K562 (cell line): ENCODE results near the gene OPCML. TPM values are rescaled to one million over a fixed set of nuclear protein-coding genes. Genes with fewer than 3 reads are reported as not detected.

Experiments
- ATAC-seq: fragments of 200-7000 bp; cut with Tn5 transposase; 3 replicates; pipeline ENCODE4 v1.9.1; 2020; ENCODE audit warnings: moderate library complexity
- BruUV-seq: library from RNA; stranded (reverse); fragments of 400-500 nt; replicated peaks from 2 replicates; lab custom pipeline; 2021; lab: Mats Ljungman, UMichigan
- CTCF ChIA-PET: fragments of 300-600 bp; formaldehyde crosslinking; extraction: SDS; loops from one replicate; lab custom pipeline; 2021; ENCODE audit warnings: low intra/inter-chr PET ratio; lab: Yijun Ruan, JAX
- POLR2A ChIA-PET: fragments of 300-600, 350-650 bp; sonication (Branson Sonifier 250); formaldehyde crosslinking; extraction: SDS; loops from one replicate; lab custom pipeline; 2021; ENCODE audit warnings: antibody characterized with exemption, inconsistent platforms; lab: Yijun Ruan, JAX
- DNase-seq, 4 experiments: peaks; one replicate each; pipeline versions ENCODE4 v3.0.0 to v3.0.0-alpha.2; 2011 to 2018; ENCODE audit warnings: low spot score in 3 of 4, mixed read lengths in 3 of 4; ENCODE audit errors: extremely low read depth in 1 of 4
- FAIRE-seq: peaks from 2 replicates; lab custom pipeline; 2011; peaks lifted over from hg19 to GRCh38; lab: Jason Lieb, UNC
- H2AFZ ChIP-seq: 2 replicates; pipeline ENCODE4 v1.6.0; 2011; ENCODE audit warnings: low read depth, low read length, control low read depth, inconsistent platforms
- H3K27ac ChIP-seq: fragments of 200-600 bp; 3 replicates; pipeline ENCODE4 v1.8.0; 2011; ENCODE audit warnings: low read depth, mild to moderate bottlenecking, control low read depth, inconsistent platforms, low read length, moderate library complexity, mixed read lengths; ENCODE audit errors: extremely low read depth
- H3K27me3 ChIP-seq, 2 experiments: fragments of 300-600 bp in 1 of 2; 2 replicates in 1 of 2; 3 replicates in 1 of 2; pipeline versions ENCODE4 v1.6.0 to v1.8.0; 2011; ENCODE audit warnings: inconsistent platforms in 2 of 2, low read length in 2 of 2, mild to moderate bottlenecking in 1 of 2, mixed read lengths in 1 of 2, moderate library complexity in 1 of 2; ENCODE audit not compliant: control insufficient read depth in 2 of 2, insufficient read depth in 2 of 2
- H3K36me3 ChIP-seq: fragments of 300-600 bp; 3 replicates; pipeline ENCODE4 v1.8.0; 2011; ENCODE audit warnings: mild to moderate bottlenecking, low read length, inconsistent platforms; ENCODE audit not compliant: control insufficient read depth, insufficient read depth
- H3K4me1 ChIP-seq, 2 experiments: fragments of 200-600 bp in 1 of 2; replicated peaks in 1 of 2; 2 replicates in 1 of 2; 3 replicates in 1 of 2; pipeline versions ENCODE4 v1.5.1 to v1.8.0; 2011; ENCODE audit warnings: inconsistent platforms in 2 of 2, low read length in 2 of 2, mild to moderate bottlenecking in 1 of 2, mixed read lengths in 1 of 2, moderate library complexity in 1 of 2; ENCODE audit not compliant: control insufficient read depth in 2 of 2, insufficient read depth in 2 of 2
- H3K4me2 ChIP-seq: 2 replicates; pipeline ENCODE4 v1.6.1; 2011; ENCODE audit warnings: low read length, control low read depth, inconsistent platforms, mixed read lengths; ENCODE audit not compliant: insufficient read depth
- H3K4me3 ChIP-seq: fragments of 200-600 bp; sonication (generic), shearing (Covaris generic); 2 replicates; pipeline ENCODE4 v1.5.1; 2016; ENCODE audit warnings: control low read depth, inconsistent platforms
- H3K79me2 ChIP-seq: fragments of 200-600 bp; 3 replicates; pipeline ENCODE4 v1.8.0; 2011; ENCODE audit warnings: low read length, inconsistent platforms; ENCODE audit not compliant: control insufficient read depth, insufficient read depth
- H3K9ac ChIP-seq, 2 experiments: 2 replicates each; pipeline versions ENCODE4 v1.6.0 to v1.6.1; 2011; ENCODE audit warnings: low read depth in 2 of 2, low read length in 2 of 2, control low read depth in 1 of 2, inconsistent platforms in 1 of 2, mild to moderate bottlenecking in 1 of 2, mixed read lengths in 1 of 2; ENCODE audit not compliant: insufficient read depth in 1 of 2
- H3K9me1 ChIP-seq: one replicate; pipeline ENCODE4 v1.6.0; 2011; ENCODE audit warnings: inconsistent platforms, mild to moderate bottlenecking, low read length, moderate library complexity; ENCODE audit not compliant: control insufficient read depth, insufficient read depth
- H3K9me3 ChIP-seq: replicated peaks from 2 replicates; pipeline ENCODE4 v1.5.1; 2011; ENCODE audit warnings: low read depth, low read length, inconsistent platforms; ENCODE audit not compliant: control insufficient read depth, insufficient read depth
- H4K20me1 ChIP-seq: replicated peaks from 2 replicates; pipeline ENCODE4 v1.6.1; 2011; ENCODE audit warnings: low read length, inconsistent platforms, mixed read lengths; ENCODE audit not compliant: control insufficient read depth, insufficient read depth
- CHD7 ChIP-seq: fragments of 200-600 bp; sonication (generic); IDR thresholded peaks from one replicate; pipeline ENCODE4 v1.6.1; 2012; ENCODE audit warnings: mild to moderate bottlenecking, low read depth, low read length, inconsistent platforms
- CSDE1 ChIP-seq, 2 experiments: fragments of 450-650 bp; IDR thresholded peaks; 2 replicates each; pipeline ENCODE4 v1.6.1; 2016; ENCODE audit warnings: mild to moderate bottlenecking in 1 of 2
- MYC ChIP-seq, 2 experiments: fragments of 250-450 bp in 1 of 2; sonication (Bioruptor Pico) in 1 of 2; IDR thresholded peaks; 2 replicates each; pipeline versions ENCODE4 v1.5.1 to v1.6.1; 2012 to 2021; ENCODE audit warnings: low read depth in 2 of 2, borderline replicate concordance in 1 of 2, improper control_type of control experiment in 1 of 2, low read length in 1 of 2, mild to moderate bottlenecking in 1 of 2, moderate library complexity in 1 of 2
- NEUROD1 ChIP-seq: fragments of 150-350 bp; IDR thresholded peaks from 2 replicates; pipeline ENCODE4 v1.6.1; 2014; ENCODE audit warnings: borderline replicate concordance, low read length, low read depth; ENCODE audit not compliant: partially characterized antibody
- POLR3G ChIP-seq: IDR thresholded peaks from 2 replicates; pipeline ENCODE4 v1.6.1; 2011; ENCODE audit not compliant: insufficient read length, insufficient replicate concordance; ENCODE audit errors: extremely low read depth
- TAF9B ChIP-seq: fragments of 450-650 bp; IDR thresholded peaks from 2 replicates; pipeline ENCODE4 v1.6.1; 2018; ENCODE audit warnings: mild to moderate bottlenecking; ENCODE audit not compliant: partially characterized antibody
- TCF15 ChIP-seq: fragments of 250-450 bp; sonication (Bioruptor Pico); IDR thresholded peaks from 2 replicates; pipeline ENCODE4 v1.8.0; 2022; ENCODE audit warnings: moderate library complexity, mild to moderate bottlenecking, inconsistent platforms
- ZBTB12 ChIP-seq: fragments of 250-450 bp; sonication (Bioruptor Pico); IDR thresholded peaks from 2 replicates; pipeline ENCODE4 v1.4.0; 2020
- ZNF212 ChIP-seq: fragments of 450-650 bp; formaldehyde crosslinking; IDR thresholded peaks from 2 replicates; pipeline ENCODE4 v1.4.0; 2020; ENCODE audit warnings: mild to moderate bottlenecking
- ZNF583 ChIP-seq: fragments of 250-450 bp; sonication (Bioruptor Pico); IDR thresholded peaks from 2 replicates; pipeline ENCODE4 v1.4.0; 2020
- WGBS: fragments of 100-300 bp; shearing (Covaris generic); methylation state at CpG from one replicate; pipeline ENCODE4 v1.1.6; 2016; ENCODE audit warnings: low coverage, mixed read lengths; ENCODE audit not compliant: insufficient coverage; ENCODE audit errors: missing lambda C conversion rate; 5-methylcytosine and 5-hydroxymethylcytosine counted together
- in situ Hi-C: fragments of 300-500 bp; cut with MboI; formaldehyde crosslinking; loops from 4 replicates; pipeline ENCODE4 v1.15.0; 2018; ENCODE audit warnings: inconsistent platforms, mixed read lengths
- intact Hi-C: fragments of 100-400 bp; cut with micrococcal nuclease; formaldehyde crosslinking; loops from 2 replicates; pipeline ENCODE4 v1.14.2; 2022
- polyA plus RNA-seq, 8 experiments: library from polyadenylated mRNA; depleted of rRNA in 4 of 8; stranded (reverse) in 5 of 8; unstranded in 3 of 8; fragments of >200 nt; fragmentation: Nextera tagmentation in 2 of 8; fragmentation: Illumina TruSeq in 1 of 8; extraction: Ambion mirVana in 2 of 8; extraction: Trizol in 1 of 8; gene quantifications; 2 replicates each; pipeline versions ENCODE4 v1.2.1 to v1.2.3, GENCODE V29; 2011 to 2014; ENCODE audit warnings: inconsistent platforms in 1 of 8, missing spikeins in 1 of 8
- total RNA-seq, 7 experiments: library from RNA; depleted of rRNA in 6 of 7; stranded (reverse); fragments of >200 nt in 6 of 7; fragmentation: Illumina TruSeq in 2 of 7; extraction: Trizol in 2 of 7; gene quantifications; 2 replicates each; pipeline versions ENCODE4 v1.2.1 to v1.2.3, GENCODE V29; 2011 to 2021; ENCODE audit warnings: low replicate concordance in 1 of 7

OPCML gene
- total and polyA plus RNA-seq, 9 of the 15 experiments (the other 6 are each of a cell fraction or from before 2014, with no cell fraction given) = not detected

GRCh38 chr11:133243832-133244231, 288.5 kb downstream of the OPCML start:
- TF ChIP-seq ZNF212 (CRISPR knock-in tag) (no peak), POLR3G (no peak), ZBTB12 (CRISPR knock-in tag) (no peak), CSDE1 (IDR thresholded peaks at IDR 0.05) (no peak), MYC (IDR thresholded peaks at IDR 0.05; ENCODE audit: low read depth, low read length) (no peak), MYC (CRISPR knock-in tag; IDR thresholded peaks at IDR 0.05; ENCODE audit: borderline replicate concordance, low read depth) (no peak), CHD7 (no peak), ZNF583 (CRISPR knock-in tag) (no peak), TAF9B (no peak), TCF15 (CRISPR knock-in tag) (no peak), NEUROD1 (no peak)
- in situ Hi-C loops = no loop called here
- DNase-seq (no peak), FAIRE-seq (no peak), ATAC-seq (no peak)
- ChIA-PET POLR2A (no interaction called here), CTCF (no interaction called here)
- Histone ChIP-seq H3K9me3 (no peaks in the 10 kb centered on the region), H3K79me2 (no peaks in the 10 kb centered on the region), H3K9ac (no peak overlapping the region), H3K4me1 (no peaks in the 10 kb centered on the region), H2AFZ (no peak overlapping the region), H3K36me3 (no peaks in the 10 kb centered on the region), H3K4me3 (no peak overlapping the region), H3K27me3 (no peaks in the 10 kb centered on the region), H3K9me1 (no peaks in the 10 kb centered on the region), H3K4me2 (no peak overlapping the region), H3K27ac (no peak overlapping the region), H4K20me1 (no peaks in the 10 kb centered on the region)
- intact Hi-C loops = no loop called here
- 6% methylated on average over 3 of the region's 3 CpGs for WGBS
- BruUV-seq = no TSS peak
